HFFc6 (cell line): ENCODE measurements around the gene RGS18. TPM values are rescaled to one million over a fixed set of nuclear protein-coding genes. Genes with fewer than 3 reads are reported as not detected.
"Not testable (repeated sequence)": the region's sequence is repeated elsewhere in the genome, so short reads cannot be mapped to it uniquely, and the experiment has no call there.

Experiments used
- DNase-seq: peaks from one replicate; pipeline ENCODE4 v3.0.0-alpha.2; 2018
- H3K27ac Mint-ChIP-seq: 2 replicates; pipeline ENCODE4 v1.8.0; 2020; ENCODE audit warnings: mild to moderate bottlenecking, mixed read lengths
- H3K27me3 Mint-ChIP-seq: 2 replicates; pipeline ENCODE4 v1.8.0; 2021; ENCODE audit warnings: mild to moderate bottlenecking, moderate library complexity, mixed read lengths; ENCODE audit not compliant: insufficient read depth
- H3K36me3 Mint-ChIP-seq: 2 replicates; pipeline ENCODE4 v1.8.0; 2021; ENCODE audit warnings: low read depth, mixed read lengths
- H3K4me1 Mint-ChIP-seq: 2 replicates; pipeline ENCODE4 v1.8.0; 2020; ENCODE audit warnings: low read depth, mixed read lengths
- H3K4me3 Mint-ChIP-seq: 2 replicates; pipeline ENCODE4 v1.8.0; 2020; ENCODE audit warnings: mild to moderate bottlenecking, moderate library complexity, mixed read lengths
- H3K9me3 Mint-ChIP-seq: 2 replicates; pipeline ENCODE4 v1.8.0; 2020; ENCODE audit warnings: mild to moderate bottlenecking, mixed read lengths
- total RNA-seq, 6 experiments: library from RNA; stranded (reverse); fragmentation: NEBNext Ultra II Directional; extraction: Animal tissue kit (Norgen Biotek cat#: 25700); gene quantifications; 2 replicates in 1 of 6; 3 replicates in 5 of 6; pipeline ENCODE4 v1.2.3, GENCODE V29; 2021
- TF ChIP-seq, protein P1 (sequence below): fragments of 200-600 bp; sonication (generic); IDR thresholded peaks from 2 replicates; pipeline ENCODE4 v1.5.0; 2021; ENCODE audit warnings: antibody characterized with exemption, mild to moderate bottlenecking

The RGS18 gene
- total RNA-seq, 6 experiments from 2014 or later = not detected

DNA sequence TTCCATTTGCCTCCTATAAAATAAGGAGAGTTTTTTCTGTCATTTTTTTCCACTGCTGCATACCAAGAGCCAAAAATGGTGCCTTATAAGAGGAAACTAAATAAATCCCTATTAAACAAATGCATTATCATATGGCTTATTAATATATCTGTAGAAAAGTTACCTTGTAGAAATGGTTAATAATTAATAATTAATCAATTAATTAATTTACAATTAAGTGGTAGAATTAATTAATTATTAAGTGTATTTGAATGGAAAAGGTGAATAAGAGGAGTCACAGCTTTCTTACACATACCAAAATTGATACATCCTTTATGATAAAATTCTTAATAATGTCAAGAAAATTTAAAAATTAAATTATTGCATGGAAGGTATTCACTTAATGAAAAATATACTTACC lies 35.6 kb upstream of the RGS18 start:
- Mint-ChIP-seq H3K4me3 (no peak overlapping the region), H3K27ac (no peak overlapping the region), H3K4me1 (no peaks in the 10 kb centered on the region), H3K27me3 (no peaks in the 10 kb centered on the region), H3K36me3 (no peaks in the 10 kb centered on the region), H3K9me3 (peaks cover 13% of the 10 kb centered on the region; the same call in 1 of the 2 replicates)
- no peak for DNase-seq
- TF ChIP-seq, protein P1, sequence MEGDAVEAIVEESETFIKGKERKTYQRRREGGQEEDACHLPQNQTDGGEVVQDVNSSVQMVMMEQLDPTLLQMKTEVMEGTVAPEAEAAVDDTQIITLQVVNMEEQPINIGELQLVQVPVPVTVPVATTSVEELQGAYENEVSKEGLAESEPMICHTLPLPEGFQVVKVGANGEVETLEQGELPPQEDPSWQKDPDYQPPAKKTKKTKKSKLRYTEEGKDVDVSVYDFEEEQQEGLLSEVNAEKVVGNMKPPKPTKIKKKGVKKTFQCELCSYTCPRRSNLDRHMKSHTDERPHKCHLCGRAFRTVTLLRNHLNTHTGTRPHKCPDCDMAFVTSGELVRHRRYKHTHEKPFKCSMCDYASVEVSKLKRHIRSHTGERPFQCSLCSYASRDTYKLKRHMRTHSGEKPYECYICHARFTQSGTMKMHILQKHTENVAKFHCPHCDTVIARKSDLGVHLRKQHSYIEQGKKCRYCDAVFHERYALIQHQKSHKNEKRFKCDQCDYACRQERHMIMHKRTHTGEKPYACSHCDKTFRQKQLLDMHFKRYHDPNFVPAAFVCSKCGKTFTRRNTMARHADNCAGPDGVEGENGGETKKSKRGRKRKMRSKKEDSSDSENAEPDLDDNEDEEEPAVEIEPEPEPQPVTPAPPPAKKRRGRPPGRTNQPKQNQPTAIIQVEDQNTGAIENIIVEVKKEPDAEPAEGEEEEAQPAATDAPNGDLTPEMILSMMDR = no peak

DNA sequence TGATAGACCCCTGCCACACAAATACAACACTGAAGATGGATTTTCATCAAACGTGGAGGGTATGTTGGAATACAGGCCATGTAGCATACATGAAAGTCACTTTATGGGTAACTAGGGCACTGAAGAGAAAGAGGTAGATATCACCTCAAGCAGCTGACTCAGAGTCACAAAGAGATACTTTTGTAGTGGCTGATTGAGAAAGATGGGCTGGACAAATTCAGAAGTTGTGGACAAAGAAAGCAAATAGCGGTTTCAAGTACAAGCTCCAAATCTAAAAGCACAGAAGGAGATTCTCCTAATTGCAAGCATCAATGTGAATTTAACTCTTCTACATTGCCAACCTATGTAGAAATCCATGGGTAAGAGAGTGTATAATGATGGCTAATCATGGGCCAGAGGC lies 35.0 kb upstream of the RGS18 start:
- Mint-ChIP-seq H3K4me3 (no peak overlapping the region), H3K36me3 (no peaks in the 10 kb centered on the region), H3K9me3 (peaks cover 13% of the 10 kb centered on the region; the same call in 1 of the 2 replicates), H3K27ac (no peak overlapping the region), H3K4me1 (no peaks in the 10 kb centered on the region), H3K27me3 (no peaks in the 10 kb centered on the region)
- DNase-seq = no peak
- TF ChIP-seq, protein P1 = no peak

DNA sequence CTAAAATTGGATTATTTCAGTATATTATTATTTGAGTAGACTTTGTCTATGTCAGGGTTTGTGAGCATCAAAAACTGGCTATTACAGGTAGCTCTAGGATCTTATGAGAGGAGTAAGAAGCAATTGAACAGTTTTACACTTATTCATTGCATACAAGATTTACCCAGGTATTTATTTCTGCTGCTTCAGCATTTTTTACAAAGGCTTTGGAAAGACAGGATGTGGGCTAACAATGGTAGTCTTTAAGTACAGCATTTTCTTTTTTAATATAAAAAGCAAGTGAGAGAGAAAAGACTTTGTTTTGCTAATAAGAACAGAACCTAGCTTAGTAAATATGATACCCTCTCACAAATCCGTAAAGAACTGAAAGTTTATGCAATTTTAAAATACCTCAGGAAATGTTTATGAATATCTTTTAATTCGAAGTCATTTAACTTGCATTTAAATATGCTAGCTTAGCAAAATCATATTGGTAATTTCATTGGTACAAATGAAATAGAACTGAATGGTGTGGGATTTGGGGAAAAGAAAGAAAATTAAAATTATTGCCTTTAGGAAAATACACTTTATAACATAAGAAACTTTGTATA lies 32.1 kb upstream of the RGS18 start:
- H3K27ac Mint-ChIP-seq = no peak overlapping the region
- TF ChIP-seq, protein P1 = no peak
- no peak for DNase-seq
- H3K4me3 Mint-ChIP-seq = no peak overlapping the region
- H3K36me3 Mint-ChIP-seq = no peaks in the 10 kb centered on the region
- H3K4me1 Mint-ChIP-seq = no peaks in the 10 kb centered on the region
- peaks cover 21% of the 10 kb centered on the region for H3K9me3 Mint-ChIP-seq
- H3K27me3 Mint-ChIP-seq = no peaks in the 10 kb centered on the region

DNA sequence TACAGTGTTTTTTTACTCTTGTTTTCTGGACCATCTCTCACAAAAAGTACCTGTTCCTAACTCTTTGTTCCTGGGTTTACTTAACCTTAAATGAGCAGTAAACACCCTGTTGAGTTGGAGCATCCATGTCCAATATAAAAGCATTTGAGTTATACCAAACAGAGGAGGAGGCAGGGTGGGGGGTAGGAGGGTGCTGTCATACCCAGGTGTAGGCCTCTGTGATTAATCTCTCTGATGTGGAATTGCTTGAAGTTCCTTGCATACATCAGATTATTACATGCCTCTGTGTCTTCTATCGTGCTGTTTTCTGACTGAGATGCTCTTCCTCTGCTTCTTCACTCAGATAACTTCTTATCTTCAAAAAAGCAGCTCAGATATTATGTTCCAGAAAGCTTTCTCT lies 28.1 kb upstream of the RGS18 start:
- H3K4me3 Mint-ChIP-seq = no peak overlapping the region
- H3K36me3 Mint-ChIP-seq = no peaks in the 10 kb centered on the region

DNA sequence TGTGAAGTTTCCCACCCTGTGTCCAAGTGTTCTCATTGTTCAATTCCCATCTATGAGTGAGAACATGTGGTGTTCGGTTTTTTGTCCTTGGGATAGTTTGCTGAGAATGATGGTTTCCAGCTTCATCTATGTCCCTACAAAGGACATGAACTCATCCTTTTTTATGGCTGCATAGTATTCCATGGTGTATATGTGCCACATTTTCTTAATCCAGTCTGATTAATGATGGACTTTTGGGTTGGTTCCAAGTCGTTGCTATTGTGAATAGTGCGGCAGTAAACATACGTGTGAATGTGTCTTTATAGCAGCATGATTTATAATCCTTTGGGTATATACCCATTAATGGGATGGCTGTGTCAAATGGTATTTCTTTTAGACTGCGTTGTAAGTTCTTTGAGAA lies 27.4 kb upstream of the RGS18 start:
- H3K27me3 Mint-ChIP-seq, H3K36me3 Mint-ChIP-seq, H3K4me1 Mint-ChIP-seq, H3K27ac Mint-ChIP-seq, H3K4me3 Mint-ChIP-seq, DNase-seq: not testable (repeated sequence)
- H3K9me3 Mint-ChIP-seq = peaks cover 22% of the 10 kb centered on the region

More for the DNA sequence above, 28.1 kb upstream of the RGS18 start:
- Mint-ChIP-seq H3K27ac (no peak overlapping the region), H3K4me1 (no peaks in the 10 kb centered on the region; the same call in 1 of the 2 replicates), H3K27me3 (no peaks in the 10 kb centered on the region), H3K9me3 (peaks cover 16% of the 10 kb centered on the region)
- DNase-seq = no peak
- TF ChIP-seq, protein P1 = no peak

DNA sequence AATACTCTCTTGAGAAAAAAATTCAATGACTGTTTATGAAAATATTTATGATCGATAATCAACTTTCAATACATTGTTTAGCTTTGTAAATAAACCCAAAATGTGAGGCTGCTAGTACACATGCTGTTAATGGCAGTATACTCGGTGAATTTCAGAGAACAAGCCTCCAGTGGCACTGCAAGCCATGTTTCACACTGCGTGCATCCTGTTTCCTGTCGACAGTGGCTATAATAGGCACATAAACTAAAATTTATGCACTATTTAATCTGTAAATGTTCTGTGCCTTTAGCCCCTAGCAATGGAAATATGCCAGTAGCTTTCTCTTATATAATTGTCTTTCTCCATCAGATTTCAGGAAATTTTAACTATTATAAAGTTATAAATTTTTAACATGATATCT lies 26.3 kb upstream of the RGS18 start:
- Mint-ChIP-seq H3K4me3 (no peak overlapping the region), H3K9me3 (peaks cover 27% of the 10 kb centered on the region), H3K27ac (no peak overlapping the region), H3K27me3 (no peaks in the 10 kb centered on the region), H3K4me1 (no peaks in the 10 kb centered on the region; the same call in 1 of the 2 replicates), H3K36me3 (no peaks in the 10 kb centered on the region)
- TF ChIP-seq, protein P1 = no peak
- no peak for DNase-seq
